DMS153 (cell line): ENCODE measurements around the gene ING4.

ENCODE experiments used
- DNase-seq: peaks from one replicate; lab custom pipeline; 2025; lab: John Stamatoyannopoulos, UW

The ING4 gene

DNA sequence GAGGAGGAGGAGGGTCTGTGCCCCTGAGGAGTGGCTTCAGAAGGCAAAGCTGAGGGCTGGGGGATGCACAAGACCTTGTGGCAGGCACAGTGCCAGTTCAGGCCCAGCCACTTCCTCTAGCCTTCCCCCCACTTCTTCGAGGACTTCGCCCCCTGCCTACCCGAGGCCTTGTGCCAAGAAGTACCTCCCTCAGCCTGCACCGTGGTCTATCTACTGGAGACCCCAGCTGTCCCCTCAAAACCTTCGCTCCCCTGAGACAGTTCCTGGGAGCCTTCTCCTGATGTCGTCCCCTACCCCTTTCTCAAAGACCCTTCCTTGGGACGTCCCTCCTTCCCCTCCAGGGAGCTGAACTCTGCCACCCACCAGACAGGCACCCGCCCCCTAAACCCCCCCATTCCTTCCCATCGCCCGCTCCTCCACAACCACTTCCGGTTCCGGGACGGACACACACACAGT, 25.7 kb upstream of the ING4 start:
- DNase-seq: no peak

DNA sequence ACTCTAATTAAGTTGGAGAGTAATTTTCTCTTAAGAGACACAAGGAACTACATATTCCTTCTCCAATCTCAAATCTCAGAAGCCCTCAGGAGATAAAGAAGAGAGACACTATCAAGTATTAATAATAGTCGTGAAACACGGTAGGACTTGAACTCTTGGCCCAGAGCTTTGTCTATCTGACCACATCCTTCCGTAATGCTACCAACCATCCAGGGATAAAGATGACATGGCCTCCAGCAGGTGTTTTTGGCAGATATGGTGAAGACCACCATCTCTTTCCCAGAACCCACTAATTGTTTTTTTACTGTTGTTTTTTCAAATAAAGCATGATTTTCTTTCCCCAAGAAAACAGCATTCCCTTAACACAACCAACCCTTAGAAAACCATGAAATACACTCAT, 22.9 kb upstream of the ING4 start:
- no peak for DNase-seq

DNA sequence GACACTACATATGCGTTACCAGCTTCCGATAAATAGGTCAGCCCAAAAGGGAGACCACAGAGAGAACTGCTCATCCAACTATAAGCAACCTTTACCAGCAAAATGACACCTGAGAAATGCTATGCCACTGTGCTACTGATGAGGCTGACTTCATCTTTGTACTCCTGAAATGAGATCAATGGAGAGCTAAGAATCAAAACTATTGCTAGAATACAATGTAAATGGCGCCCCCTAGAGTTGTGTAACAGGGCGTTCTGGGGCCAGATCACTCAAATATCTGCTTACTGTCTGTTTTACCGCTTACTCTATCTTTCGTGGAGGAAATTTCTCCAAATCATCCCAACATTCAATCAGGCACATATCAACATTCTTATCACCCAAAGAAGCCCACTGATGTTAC, 21.7 kb upstream of the ING4 start:
- no peak for DNase-seq

DNA sequence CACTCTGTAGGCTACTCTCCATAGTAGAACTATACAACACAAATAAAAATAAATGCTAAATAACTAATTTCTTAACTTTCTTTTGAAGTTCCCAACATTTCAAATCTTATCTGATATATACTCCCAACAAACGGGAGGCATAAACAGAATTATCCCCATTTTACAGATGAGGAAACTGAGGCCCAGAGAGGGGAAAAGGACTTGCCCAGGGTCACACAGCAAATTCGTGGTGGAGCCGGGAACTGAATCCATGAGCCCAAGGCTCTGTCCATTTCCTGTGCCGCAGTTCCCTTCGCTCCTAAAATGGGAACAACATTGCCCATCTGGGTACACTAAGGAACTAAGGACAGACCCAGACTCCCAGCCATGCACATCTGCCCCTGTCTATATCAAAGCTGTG, 14.0 kb upstream of the ING4 start:
- DNase-seq: no peak

DNA sequence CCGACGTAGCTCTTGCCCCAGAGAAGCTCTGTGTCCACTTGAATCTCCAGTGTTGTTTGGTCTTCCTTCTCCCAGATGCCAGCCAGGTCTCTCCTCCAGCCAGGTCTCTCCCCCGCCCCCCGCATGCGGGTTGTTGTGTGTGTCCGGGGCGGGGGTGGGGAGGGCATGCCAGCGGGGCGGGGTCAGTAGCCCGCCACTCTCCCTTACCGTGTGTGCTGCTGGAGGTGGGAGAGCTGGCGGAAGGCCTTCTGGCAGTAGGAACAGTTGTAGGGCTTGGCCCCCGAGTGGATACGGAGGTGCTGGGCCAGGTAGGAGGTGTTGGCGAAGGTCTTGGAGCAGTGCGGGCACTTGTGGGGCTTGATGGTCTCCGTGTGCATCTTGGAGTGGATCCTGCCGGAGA, 9.2 kb upstream of the ING4 start:
- no peak for DNase-seq

DNA sequence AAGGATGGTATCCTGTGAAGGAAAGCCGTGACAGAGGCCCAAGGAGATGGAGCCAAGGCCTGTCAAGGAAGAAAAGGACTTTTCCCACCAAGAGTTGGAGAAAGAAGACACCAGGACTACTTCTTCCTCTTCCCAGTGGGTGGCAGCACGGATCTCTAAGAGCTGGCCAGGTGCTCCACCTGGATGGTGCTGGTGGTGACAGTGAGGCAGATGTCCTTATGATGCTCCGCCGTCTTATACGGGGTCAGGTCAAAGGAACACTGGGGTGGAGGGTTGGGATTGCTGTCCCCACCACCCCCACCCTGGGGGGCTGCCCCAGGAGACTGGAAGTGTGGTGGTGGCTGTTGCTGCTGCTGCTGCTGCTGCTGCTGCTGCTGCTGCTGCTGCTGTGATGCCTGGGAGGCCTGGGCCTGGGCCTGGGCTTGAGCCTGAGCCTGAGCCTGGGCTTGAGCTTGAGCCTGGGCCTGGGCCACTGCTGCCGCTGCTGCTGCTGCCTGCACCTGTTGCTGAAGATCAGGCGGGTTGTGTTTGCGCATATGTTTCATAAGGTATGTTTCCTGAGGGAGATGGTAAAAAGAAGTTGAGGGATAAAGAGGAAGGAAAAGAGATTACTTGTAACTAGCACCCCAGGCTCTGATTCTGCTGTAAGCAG, 4.8 kb upstream of the ING4 start:
- DNase-seq: no peak

DNA sequence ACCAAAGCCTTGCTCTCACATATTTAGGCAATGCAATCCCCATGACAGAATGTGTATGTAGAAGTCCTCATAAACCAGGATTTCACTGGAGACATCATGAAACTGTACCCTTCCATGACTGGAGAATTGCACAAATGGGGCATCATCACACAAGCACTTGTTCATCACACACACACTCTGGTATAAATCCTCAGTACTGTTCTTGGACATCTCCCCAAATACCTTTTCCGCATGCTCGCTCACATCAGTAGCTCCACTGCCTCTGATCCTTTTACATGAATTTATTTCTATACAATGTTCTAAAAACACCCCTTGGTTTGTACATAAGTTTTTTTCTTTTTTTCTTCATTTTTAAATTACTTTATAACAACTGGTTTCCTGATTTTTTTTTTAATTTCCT, 3.3 kb upstream of the ING4 start:
- no peak for DNase-seq

DNA sequence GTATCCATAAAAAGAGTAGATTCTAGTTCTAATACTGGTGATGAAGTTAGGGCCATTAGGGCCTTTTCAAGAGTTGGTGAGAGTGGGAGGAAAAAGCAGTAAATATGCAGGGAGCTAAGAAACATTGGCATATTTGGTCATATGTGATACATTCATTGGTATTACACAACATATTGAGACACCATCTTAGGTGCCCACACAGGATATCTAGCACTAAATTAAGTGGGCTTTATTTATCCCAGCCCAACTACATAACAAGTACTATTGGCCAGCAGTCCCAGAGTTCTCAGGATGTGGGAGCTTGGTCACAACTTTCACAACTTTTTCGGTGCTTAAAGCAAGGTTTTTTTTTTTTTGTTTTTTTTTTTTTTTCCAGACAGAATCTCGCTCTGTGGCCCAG, 2.0 kb upstream of the ING4 start:
- DNase-seq: no peak

DNA sequence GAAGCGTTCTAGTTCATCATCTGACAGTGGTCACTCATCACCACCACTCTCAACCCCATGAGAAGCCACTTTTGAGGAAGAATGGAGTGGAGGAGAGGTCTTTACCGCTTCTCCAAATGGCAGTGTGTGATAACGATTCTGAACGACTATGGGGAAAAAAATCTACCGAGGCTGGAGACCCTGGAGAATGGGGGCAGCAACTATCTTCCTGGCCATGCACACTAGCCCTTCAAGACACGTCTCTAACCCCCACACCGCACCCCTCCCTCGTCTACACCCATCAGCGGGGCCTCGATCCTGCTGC, 365 bp downstream of the ING4 start:
- DNase-seq: no peak

DNA sequence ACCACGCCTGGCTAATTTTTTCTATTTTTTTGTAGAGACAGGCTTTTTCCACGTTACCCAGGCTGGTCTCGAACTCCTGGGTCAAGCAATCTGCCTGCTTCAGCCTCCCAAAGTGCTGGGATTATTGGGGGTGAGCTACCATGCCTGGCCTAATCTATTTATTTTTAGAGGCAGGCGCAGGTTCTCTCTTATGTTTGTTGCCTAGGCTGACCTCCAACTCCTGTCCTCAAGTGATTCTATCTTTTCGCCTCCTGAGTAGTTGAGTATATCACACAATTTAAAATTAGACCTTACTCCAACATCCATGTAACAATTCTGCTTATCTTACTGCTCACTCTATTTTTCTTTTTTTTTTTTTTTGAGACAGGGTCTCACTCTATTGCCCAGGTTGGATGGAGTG, 8.9 kb downstream of the ING4 start:
- no peak for DNase-seq

DNA sequence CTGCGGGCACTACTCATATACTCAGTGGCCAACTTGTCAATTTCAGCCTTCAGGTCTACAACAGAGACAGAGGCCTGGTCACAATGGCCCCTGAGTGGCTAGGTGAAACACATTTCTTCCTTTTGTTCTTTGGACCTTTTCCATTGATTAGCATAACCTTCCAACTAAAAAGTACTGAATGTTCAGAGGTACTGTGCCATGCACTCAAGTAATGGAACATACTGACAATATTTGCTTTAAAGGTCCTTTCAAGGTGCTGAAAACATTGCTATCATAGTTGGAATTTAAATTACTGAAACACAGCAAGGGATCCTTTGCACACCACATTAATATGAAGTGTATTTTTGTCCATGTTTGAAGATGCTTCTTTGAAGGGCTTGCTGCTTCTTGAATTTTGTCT, 9.6 kb downstream of the ING4 start:
- no peak for DNase-seq

DNA sequence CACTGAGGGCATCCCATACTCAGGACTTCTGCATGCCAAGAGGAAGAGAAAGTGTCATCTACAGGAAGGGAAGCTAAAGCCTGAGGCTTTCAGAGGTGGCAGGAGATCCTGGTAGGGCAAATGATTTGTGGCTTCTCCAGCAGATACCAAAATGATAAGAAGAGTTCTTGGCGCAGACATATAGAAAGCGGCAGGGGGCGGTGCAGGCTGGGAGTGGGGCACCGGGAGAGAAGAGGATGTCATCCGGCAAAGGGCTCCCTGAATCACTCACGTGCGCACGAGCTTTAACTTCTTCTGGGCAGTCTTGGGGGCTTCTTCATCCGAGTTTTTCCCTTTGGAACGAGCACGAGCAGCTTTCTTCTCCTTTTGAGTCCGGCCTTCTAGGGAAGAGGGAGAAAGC, 10.5 kb downstream of the ING4 start:
- no peak for DNase-seq

DNA sequence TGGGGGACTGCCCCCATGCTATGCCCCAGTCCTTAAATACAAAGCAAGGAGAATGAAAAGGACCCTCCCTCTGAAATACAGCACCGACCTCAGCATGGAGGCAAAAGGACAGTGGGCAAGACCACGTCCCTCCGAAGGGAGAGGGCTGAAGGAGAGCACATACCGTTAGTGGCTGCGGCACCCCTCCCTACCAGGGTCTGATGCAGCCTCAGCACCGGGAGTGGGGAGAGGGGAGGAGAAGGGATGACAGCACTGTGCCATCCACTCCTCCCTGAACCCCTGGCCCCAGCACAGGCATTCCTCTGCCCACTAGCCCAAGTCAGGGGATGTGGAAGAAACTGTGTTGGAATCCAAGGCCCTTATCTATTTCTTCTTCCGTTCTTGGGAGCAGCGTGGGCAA, 12.1 kb downstream of the ING4 start:
- DNase-seq: no peak

DNA sequence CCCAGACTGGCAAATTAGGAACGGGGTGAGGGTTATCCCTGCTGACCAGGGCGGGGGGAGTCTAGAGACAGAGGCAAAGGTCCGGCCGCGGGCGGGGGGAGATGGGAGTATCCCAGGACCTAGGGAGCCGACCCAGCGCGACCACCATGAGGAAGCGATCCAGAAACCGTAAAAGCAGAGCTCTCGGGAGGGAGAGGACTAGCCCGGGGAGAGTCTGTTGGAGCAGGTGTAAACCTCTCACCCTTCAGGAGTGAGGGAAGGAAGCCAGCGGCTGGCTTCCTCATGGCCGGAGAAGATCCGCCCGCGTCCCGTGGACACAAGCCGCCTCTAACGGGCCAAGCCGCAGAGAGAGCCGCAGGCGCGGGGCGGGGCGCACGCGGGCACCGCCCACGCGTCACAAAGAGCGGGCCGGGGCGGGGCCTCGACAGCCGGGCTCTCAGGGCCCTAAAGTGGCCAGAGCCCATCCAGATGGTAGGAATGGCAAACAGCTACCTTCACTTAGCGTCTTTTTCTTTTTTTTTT, 15.8 kb downstream of the ING4 start, which contains the start of gene ACRBP:
TSS of gene ACRBP (minus strand) at position 350 of the 522 bp plus-strand sequence. CDS start at position 284, 66 bp downstream.
- no peak for DNase-seq

DNA sequence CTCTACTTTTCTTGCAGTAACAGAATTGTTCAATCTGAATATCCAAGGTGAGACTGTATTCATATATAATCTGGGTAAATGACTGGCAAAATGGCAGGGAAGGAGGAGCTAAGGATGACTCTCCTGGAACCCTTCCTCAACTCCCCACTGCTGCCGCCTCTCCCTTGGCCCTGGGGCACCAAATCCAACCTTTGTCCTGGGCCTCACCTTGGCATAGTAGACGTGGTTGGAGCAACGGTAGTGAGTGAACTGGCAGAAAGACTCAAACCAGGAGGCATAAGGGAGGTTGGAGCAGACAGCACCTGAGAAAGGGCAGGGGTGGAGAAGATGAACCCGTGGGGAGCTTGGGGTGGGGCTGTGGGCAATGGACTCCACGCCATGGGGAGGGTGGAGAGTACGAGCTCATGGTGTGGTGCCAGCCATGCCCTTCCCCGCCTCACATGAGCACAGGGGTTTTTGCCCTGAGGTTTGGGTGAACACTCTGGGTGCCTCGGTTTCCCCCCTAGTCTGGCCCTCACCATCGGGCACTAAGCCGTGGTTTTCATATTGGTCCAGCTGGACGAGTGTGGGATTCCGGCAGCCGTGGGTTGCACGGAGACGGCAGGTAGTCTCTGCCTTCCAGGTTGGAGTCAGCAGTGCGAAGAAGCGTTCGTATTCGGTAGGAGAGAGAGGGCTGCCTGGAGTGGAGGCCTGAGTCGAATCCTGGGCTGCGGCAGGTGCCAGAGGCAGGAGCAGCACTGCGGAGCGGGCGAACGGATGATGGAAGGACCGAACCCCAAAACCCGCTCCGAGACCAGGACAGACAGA, 16.4 kb downstream of the ING4 start:
- no peak for DNase-seq

DNA sequence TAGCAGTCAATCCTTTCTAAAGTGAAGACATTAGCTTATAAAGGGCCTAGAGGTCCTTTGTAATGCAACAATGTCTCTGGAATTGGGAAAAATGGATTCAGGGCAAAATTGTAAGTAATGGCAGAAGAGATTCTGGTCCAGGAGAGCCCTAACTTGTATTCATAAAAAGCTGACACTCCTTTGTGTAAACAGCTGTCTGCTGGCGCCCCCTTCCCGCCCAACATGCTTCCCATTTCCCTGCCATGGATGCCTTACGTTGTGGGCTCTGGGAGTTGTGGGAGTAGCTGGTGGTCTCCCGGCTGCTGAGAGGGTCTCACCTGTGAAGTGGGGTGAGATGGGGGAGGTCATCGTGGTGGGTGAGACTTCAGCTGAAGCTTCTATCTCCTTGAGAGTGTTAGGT, 18.0 kb downstream of the ING4 start:
- DNase-seq: no peak

DNA sequence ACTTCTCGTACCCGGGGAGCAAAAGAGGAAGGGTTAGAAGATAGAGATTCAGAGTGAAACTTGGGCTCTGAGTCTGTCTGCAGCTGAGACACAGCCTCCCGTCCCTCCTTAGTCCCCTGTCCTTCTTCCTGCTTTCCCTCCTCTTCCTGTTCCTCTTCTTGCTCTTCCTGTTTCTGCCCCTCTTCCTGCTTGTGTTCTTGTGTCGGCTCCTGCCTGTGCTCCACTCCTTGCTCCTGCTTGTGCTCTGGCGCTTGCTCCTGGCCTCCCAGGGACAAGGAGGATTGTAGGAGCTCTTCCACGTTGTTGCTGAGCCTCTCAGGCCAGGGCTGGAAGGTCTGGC, 18.7 kb downstream of the ING4 start:
- no peak for DNase-seq

DNA sequence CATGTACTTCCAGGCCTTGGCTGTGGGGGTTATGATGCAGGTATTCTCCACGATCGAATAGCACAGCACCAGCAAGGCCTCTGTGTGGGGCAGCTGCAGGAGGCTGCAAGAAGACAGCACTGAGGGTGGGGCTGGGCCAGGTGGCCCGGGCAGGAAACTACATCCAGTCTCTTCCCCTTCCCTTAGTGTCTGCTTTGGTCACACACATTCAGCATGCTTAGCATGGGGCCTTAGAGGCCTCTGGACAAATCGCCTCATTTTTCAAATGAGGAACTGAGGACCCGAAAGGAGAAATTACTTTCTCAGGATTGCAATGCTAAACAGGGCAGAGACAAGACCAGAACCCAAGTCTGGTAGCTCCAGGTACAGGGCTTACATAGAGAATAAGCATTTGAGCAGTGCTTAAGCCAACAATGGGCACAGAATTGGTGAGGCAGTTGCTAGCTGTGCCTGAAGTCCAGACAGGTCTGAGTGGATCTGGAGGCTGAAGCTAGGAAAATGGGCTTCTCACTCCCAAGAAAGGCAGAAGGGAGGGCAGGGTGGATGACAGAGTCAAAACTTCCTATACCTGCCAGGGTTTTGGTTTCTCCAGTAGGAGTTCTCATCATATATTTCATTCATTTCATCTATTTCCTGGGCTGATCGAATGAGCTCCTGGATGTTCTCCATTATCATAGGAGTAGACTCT, 19.2 kb downstream of the ING4 start:
- DNase-seq: no peak

DNA sequence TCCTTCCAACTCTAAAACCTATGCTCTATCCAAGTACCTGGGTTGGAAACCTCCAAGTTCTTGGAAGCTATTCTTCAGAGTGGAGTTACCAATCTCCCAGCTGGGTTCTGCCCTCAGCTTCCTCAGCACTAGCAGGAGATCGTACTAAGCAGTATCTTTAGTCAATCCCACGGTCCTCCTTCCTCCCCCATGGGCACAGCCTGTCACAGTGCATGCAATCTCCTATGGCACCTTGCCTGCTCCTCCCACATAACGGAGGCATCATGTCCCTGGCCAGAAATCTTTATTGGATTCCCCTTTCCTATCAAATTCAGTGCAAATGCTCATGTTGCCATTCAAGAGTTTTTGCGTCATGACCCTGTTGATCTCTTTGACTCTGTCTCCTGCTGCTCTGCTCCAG, 21.8 kb downstream of the ING4 start:
- DNase-seq: no peak

DNA sequence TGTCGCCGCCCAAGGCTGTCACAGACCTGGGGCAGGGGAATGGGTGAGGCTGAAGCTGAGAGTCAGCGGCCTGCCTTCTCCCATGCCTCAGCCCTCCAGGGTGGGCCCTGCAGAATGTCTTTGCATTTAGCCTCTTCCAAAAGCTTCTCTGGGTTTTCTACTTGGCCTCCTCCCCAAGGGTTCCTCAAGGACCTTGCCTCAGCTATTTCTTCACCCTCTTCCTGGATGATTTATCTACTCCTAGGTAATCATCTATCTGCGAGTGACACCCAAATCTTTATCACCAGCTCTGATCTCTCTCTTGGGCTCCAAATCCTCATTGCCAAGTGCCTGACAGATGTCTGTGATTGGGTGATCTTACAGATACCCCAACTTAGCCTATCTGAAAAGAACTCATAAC, 22.4 kb downstream of the ING4 start:
- no peak for DNase-seq

DNA sequence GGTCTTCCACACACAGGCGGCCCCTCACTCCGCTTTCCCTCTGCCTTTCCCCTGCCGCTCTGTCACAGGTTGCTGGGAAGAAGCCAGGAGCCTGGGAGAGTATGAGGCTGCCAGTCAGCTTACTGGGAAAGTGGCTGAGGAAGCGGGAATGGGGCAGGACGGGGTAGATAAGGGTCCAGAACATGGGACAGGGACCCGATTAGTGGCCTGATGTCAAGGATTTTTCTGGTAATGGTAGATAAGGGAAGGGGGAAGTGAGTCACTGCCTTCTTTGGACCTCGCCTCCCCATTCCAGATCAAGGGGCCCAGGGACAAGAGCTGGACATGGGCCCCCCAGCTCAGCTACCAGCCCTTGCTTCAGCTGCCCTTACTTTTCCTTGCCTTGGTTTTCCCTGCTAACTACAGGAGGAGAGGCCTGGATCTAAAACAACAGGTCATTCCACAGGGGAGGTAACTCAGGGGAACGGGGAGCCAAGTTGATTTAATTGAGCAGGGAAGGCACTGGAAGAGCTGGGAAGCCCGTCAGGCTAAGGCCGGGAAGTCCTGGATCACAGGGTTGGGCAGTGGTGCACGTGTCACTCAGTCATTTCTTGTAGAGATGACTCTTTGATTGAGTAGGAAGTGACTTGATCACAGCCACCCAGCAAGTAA, 23.6 kb downstream of the ING4 start:
- no peak for DNase-seq

DNA sequence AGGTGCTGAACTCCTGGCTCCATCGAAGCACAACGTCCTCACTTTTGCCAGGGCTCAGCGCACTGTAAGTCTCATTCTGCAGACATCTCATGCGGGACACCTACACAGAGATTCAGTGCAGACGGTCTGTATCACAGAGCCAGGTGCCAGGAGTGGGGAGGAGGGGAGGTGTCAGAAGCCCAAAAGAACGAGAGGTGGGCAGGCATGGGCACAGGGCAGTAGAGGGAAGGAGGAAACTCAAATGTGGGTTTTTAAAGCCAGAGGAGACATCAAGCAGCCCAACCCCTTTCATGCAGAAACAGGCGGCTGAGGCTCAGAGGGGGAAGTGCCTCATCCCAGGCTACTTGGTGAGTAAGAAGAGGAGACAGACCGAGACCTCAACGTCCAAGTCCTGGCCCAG, 24.6 kb downstream of the ING4 start:
- no peak for DNase-seq
